ENCODE results near the gene MTFMT. TPM values are rescaled to one million over a fixed set of nuclear protein-coding genes. Genes with fewer than 3 reads are reported as not detected.

MTFMT gene
- total and polyA plus RNA-seq, 2 of the 4 experiments (the other 2 are of a cell fraction), result 8.9 to 21.3 TPM

GRCh38 chr15:64954395-64954794, 75.0 kb downstream of the MTFMT start:
- H3K79me1 ChIP-seq (ENCODE audit: low read depth in 1 of 2, low read length in 2 of 2), result no peaks in the 10 kb centered on the region
- H3K27ac ChIP-seq (ENCODE audit: insufficient read depth, low read length), result no peak overlapping the region
- no peak overlapping the region for H2BK20ac ChIP-seq (ENCODE audit: low read depth, low read length)
- no peak overlapping the region for H4K5ac ChIP-seq (ENCODE audit: low read depth, low read length)
- 92% methylated on average over 2 of the region's 3 CpGs; no CpG with 5 or more reads in 1 of the 2 experiments for WGBS, 2 experiments (ENCODE audit: extremely low coverage in 2 of 2, insufficient read length in 1 of 2)
- dilution Hi-C loops (cut with HindIII; ENCODE audit: low sequenced_read_pairs, unreplicated experiment) (no loop called here), intact Hi-C loops (cut with micrococcal nuclease) (no loop called here), in situ Hi-C loops (cut with MboI; ENCODE audit: low sequenced_read_pairs) (no loop called here)
- H4K8ac ChIP-seq (ENCODE audit: low read depth in 2 of 2, low read length in 2 of 2), result no peak overlapping the region
- no peak overlapping the region for H4K91ac ChIP-seq (ENCODE audit: insufficient read depth, low read depth, low read length)
- H3K23ac ChIP-seq (ENCODE audit: low read depth, low read length), result no peak overlapping the region
- H3K4me3 ChIP-seq (ENCODE audit: insufficient read depth, low read depth, low read length), result no peak overlapping the region
- H2AFZ ChIP-seq (replicated peaks; ENCODE audit: low read length, poor library complexity), result no peak overlapping the region
- no peak overlapping the region for H2BK120ac ChIP-seq (ENCODE audit: low read depth, low read length)
- no peaks in the 10 kb centered on the region for H4K20me1 ChIP-seq (ENCODE audit: insufficient read depth, low read length)
- ATAC-seq (ENCODE audit: low read depth) (no peak), DNase-seq (no peak)
- H3K9me3 ChIP-seq (ENCODE audit: control insufficient read depth, insufficient read depth, low read length), result no peaks in the 10 kb centered on the region
- no peak overlapping the region for H3K4me2 ChIP-seq (ENCODE audit: low read depth, low read length)
- no peak overlapping the region for H2BK15ac ChIP-seq (ENCODE audit: low read depth, low read length)
- no peak overlapping the region for H3K14ac ChIP-seq (replicated peaks; ENCODE audit: low read depth, low read length)
- CTCF ChIA-PET, result no interaction called here
- H3K36me3 ChIP-seq (ENCODE audit: control insufficient read depth, insufficient read depth, low read length), result peaks cover 29% of the 10 kb centered on the region
- no peak overlapping the region for H3K9ac ChIP-seq (ENCODE audit: low read depth, low read length)
- H3K4me1 ChIP-seq (ENCODE audit: control insufficient read depth, insufficient read depth, low read length), result no peaks in the 10 kb centered on the region
- H3K27me3 ChIP-seq (ENCODE audit: control insufficient read depth, insufficient read depth, low read length), result no peaks in the 10 kb centered on the region
- no TSS peak for BruUV-seq (replicated peaks)
- no peak overlapping the region for H3K4ac ChIP-seq (ENCODE audit: low read depth, low read length)
- no peak overlapping the region for H3K56ac ChIP-seq (ENCODE audit: extremely low read depth, insufficient read depth, low read length)
- no peak overlapping the region for H3K18ac ChIP-seq (ENCODE audit: low read depth, low read length)
- no peak for TF ChIP-seq FOS (IDR thresholded peaks at IDR 0.05; ENCODE audit: low read depth, low read length)
- TF ChIP-seq, protein P1, sequence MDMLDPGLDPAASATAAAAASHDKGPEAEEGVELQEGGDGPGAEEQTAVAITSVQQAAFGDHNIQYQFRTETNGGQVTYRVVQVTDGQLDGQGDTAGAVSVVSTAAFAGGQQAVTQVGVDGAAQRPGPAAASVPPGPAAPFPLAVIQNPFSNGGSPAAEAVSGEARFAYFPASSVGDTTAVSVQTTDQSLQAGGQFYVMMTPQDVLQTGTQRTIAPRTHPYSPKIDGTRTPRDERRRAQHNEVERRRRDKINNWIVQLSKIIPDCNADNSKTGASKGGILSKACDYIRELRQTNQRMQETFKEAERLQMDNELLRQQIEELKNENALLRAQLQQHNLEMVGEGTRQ (IDR thresholded peaks at IDR 0.05; ENCODE audit: low read depth, low read length), result no peak
- no peak for TF ChIP-seq SMC3 (IDR thresholded peaks at IDR 0.05; ENCODE audit: low read depth, low read length)
- no peak for TF ChIP-seq MXI1 (IDR thresholded peaks at IDR 0.05; ENCODE audit: borderline replicate concordance, low read depth, low read length)
- POLR2A ChIA-PET (ENCODE audit: unreplicated experiment), result no interaction called here
- no peak overlapping the region for H2BK5ac ChIP-seq (ENCODE audit: low read depth, low read length, poor library complexity, severe bottlenecking)
- no peak overlapping the region for H2AK5ac ChIP-seq (ENCODE audit: low read depth, low read length)
- peaks cover 6% of the 10 kb centered on the region for H3K9me1 ChIP-seq (ENCODE audit: insufficient read depth, low read length)
- no peak overlapping the region for H2AK9ac ChIP-seq (replicated peaks; ENCODE audit: low read depth, low read length, poor library complexity)

Data from IMR-90 (cell line).